Pulmonary artery endothelial cell (primary cell): ENCODE results near the gene ZC3H10. TPM values are rescaled to one million over a fixed set of nuclear protein-coding genes. Genes with fewer than 3 reads are reported as not detected.

Experiments
- DNase-seq: peaks from one replicate; pipeline ENCODE4 v3.0.0-alpha.2; 2011; ENCODE audit warnings: low read depth, low spot score
- total RNA-seq: library from RNA; depleted of rRNA; stranded (reverse); fragments of >200 nt; gene quantifications from 2 replicates; pipeline ENCODE4 v1.2.3, GENCODE V29; 2014

ZC3H10 gene
- total RNA-seq, 1 donor from 2014 or later, result 5.5 TPM

DNA sequence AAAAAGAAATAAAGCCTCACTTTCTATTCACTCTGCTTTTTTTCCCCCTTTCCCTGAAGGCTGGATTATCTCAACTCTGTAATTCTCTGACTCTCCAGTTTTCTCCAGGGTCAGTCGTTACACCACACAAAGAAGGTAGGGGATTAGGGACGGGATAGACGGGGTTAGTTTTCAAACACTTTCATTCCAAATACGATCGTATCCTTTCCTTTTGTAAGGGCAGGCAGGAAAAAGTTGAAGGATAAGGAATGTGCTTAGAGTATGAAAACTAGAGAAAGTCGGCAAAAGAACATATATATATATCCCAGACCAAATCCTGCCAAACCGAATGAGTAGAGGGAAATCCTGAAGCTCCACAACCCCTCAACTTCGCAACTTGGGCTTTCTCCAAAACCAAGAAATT lies 9.4 kb downstream of the ZC3H10 start:
- no peak for DNase-seq

DNA sequence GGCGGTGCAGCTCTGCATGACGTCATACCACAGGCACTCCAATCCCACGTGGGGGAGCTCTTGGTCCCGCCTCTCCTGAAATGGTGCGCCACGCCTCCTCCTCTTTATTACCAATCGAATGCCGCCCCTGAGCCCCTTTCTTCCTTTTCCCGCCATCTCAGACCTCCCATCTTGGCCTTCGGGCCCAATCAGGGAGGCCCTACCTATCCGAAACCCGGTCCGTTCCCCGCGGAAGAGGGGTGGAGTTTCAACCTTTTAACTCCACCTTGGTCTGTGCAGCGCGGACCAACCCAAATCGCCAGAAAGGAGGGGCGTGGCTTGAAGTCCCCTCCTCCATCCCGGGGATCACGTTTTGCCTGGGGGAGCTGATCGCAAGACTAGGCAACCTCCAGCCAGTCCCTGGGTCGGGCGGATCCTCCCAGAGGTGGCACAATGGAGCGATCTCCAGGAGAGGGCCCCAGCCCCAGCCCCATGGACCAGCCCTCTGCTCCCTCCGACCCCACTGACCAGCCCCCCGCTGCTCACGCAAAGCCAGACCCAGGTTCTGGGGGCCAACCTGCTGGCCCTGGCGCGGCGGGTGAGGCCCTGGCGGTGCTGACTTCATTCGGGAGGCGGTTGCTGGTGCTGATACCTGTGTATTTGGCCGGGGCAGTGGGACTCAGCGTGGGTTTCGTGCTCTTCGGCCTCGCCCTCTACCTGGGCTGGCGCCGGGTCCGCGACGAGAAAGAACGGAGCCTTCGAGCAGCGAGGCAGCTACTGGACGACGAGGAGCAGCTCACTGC lies 10.0 kb downstream of the ZC3H10 start, which contains the start of gene ESYT1:
Gene ESYT1 (plus strand): TSS at position 380 of the 782 bp plus-strand sequence. CDS start 53 bp downstream, at position 433.
- DNase-seq, result peak; percentile 99

DNA sequence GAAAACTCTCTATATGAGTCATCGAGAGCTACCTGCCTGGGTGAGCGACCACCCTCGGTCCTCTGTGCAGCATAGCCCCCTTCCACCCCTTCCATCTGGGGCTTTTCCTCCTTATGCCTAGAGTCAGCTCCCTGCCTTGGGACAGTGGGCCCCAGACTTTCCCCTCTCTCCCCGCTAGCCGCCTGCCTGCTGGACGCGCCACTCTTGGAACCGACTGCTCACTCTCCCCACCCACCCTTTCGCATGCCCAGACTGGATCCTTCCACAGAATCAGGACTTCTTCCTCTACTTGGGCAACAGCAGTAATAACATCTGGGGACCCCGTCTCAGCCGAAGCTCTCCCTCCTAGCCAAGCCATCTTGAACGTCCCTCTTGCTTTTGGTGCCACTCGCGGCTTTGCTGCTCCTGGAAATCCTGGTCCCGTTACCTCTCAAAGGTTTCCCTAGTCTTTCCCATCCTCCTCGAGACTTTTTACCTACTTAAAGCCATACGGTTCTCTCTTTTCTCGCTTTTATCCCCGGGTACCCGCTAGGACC lies 10.7 kb downstream of the ZC3H10 start:
- no peak for DNase-seq

DNA sequence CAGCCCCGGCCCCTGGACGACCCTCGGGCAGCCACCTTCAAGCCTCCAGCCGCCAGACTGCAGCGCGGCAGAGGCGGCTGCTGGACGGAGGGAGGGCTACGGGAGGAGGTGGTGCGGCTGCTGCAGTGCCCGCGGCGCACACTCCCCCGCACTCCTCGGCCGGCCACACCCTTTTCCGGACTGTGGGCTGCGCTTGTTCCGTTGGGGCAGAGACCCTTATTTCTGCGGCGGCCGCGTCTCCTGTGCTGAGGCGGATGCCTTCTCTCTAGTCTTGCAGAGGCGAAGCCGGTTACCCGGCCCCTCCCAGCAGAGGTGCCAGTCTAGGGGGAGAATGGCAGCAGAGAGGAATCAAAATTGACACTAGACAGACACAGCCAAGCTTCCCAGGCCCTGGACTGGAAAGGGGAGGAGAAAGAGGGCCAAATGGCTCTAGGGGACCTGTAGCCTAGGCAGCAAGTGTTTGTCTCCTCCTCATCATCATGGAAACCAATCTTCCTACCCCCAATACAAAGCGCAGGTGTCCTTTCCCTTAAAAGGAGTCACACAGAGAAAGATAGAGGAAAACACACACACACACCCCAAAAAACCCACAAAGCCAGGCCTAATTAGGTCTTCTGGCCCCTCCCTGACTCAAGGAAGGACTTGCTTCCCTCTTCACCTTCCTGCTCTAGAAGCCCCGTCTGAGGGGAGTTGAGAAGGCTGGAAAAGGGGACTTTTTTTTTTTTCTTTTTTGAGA lies 11.3 kb downstream of the ZC3H10 start:
- DNase-seq, result no peak

DNA sequence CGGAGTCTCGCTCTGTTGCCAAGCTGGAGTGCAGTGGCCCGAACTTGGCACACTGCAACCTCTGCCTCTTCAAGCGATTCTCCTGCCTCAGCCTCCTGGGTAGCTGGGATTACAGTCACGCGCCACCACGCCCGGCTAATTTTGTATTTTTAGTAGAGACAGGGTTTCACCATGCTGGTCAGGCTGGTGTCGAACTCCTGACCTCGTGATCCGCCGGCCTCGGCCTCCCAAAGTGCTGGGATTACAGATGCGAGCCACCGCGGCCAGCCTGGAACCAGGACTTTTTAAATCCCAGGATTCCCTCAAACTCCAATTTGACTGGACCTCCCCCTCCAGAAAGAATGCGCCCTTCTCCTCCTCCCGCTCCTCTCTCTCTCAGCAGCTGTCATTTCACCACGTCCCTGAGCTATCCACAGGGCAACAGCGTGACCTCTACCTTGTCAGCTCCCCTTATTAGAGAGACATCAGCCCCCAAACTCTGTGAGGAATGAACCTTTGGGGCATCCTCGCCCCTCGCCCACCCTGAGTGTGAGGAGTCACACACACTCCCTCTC lies 12.0 kb downstream of the ZC3H10 start:
- DNase-seq, result no peak

DNA sequence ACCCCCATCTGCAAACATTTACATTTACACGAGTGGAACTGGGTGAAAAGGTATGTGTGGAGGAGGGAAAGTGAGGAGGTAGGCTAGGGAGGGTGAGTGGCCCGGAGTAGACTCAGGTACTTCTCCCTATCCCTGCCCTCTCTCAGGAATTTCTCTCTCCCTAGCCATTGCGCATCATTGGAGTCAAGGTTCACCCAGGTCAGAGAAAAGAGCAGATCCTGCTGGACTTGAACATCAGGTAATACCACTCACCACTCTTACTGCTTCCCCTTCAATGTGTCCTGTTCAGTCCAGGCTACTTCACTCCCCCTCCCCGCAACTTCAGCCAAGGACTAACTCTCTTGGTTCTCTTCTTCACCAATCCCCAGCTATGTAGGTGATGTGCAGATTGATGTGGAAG lies 12.8 kb downstream of the ZC3H10 start:
- no peak for DNase-seq

DNA sequence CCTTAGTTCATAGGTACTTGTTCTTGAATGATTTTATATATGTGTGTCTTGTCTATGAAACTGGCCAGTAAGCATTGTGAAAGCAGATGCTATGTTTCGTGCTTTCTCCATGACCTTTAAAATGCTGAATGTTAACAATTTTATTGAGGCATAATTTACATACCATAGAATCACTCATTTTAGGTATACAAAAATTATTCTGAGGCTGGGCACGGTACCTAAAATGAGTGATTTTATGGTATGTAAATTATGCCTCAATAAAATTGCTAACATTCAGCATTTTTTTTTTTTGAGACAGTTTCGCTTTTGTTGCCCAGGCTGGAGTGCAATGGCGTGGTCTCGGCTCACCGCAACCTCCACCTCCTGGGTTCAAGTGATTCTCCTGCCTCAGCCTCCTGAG lies 16.8 kb downstream of the ZC3H10 start:
- DNase-seq, result no peak

DNA sequence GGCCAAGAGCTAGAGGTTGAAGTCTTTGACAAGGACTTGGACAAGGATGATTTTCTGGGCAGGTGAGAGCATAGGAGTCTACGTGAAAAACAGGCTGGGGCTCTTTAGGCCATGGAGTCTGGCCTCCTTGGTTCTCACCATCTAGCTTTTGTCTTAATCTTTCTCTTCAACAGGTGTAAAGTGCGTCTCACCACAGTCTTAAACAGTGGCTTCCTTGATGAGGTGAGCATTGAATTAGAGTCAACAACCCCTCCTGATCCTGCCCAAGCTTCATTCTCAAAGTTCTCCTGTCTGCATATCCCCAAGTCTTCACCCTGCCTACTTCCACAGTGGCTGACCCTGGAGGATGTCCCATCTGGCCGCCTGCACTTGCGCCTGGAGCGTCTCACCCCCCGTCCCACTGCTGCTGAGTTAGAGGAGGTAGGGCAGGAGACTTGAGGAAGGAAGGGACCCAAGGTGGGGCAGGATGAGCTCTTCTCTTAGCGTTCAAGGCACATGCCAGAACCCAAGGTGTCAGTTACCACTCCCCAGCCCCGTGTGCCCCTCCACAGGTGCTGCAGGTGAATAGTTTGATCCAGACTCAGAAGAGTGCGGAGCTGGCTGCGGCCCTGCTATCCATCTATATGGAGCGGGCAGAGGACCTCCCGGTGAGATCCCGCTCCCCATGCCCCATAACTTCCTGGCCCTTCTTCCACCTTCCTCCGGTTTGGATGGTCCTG lies 19.9 kb downstream of the ZC3H10 start:
- no peak for DNase-seq

DNA sequence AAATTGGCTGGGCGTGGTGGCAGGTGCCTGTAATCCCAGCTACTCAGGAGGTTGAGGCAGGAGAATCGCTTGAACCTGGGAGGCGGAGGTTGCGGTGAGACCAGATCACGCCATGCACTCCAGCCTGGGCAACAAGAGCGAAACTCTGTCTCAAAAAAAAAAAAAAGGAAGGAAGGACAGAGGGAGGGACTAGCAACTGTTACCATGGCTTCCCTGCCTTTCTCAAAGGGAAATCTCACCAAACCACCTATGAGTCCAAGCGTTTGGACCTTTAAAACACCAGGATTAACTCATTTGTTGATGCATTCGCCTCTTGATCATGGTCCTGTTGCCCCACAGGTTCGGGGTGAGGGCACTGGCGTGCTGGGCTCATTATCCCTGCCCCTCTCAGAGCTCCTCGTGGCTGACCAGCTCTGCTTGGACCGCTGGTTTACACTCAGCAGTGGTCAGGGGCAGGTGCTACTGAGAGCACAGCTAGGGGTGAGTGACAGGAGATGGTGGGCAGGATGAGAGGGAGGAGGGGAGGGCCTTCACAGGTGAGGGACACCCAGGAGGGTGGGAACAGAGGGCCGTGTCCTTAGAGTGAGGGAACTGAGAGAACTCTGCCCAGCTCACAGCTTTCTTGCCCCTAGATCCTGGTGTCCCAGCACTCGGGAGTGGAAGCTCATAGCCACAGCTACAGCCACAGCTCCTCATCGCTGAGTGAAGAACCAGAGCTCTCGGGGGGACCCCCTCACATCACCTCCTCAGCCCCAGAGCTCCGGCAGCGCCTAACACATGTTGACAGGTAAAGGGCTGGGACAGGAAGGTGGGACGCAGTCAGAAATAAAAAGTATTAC lies 24.1 kb downstream of the ZC3H10 start:
- DNase-seq, result no peak

DNA sequence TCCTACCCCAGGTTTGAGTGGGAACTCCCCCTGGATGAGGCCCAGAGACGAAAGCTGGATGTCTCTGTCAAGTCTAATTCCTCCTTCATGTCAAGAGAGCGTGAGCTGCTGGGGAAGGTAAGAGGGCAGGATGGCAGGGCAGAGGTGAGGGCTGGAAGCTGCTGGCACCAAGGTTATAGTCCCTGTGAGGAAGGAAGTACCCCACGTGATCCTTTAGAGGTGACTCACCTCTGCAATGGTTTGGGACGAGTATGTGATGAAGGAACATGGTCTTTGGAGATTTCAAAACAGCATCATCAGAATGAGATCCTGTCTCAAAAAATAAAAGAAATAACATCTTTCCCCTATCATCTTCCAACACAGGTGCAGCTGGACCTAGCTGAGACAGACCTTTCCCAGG lies 25.2 kb downstream of the ZC3H10 start:
- no peak for DNase-seq

DNA sequence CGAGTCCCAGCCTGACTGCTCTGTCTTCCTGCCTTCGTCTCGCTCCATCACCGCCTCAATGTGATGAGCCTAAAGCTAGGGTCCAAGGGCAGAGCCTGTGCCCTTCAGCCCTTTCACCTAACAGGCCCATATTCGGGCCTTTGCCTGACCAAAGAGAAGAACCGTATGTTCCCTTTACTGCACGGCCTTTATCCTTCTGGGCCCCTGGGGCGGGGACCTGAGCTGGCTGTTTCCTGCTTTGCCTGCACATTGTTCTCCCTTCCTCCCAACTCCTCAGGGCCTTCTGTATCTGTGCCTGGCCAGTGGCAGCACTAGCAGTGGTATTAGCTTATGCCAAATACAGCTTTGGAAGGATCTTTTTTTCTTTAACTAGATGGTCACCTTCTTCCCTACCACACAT lies 25.8 kb downstream of the ZC3H10 start:
- peak; percentile 30 for DNase-seq

DNA sequence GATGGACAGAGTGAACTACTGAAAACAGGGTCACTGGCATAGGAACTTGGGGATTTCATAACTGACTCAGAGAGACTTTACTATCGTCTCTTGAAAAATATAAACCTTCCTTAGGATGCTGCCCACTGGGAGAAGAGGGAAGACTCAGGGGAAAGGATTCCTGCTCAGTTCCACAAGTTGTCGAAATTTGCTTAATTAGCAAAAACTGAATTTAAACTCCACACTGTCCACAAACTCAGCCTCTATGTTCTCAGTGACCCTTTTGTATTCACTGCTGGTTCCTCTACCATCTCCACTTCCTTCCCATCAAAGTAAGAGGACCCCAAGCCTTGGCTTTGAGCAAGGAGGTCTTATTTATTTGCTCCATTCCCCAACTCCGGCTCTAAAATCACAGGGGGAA lies 27.2 kb downstream of the ZC3H10 start:
- no peak for DNase-seq

DNA sequence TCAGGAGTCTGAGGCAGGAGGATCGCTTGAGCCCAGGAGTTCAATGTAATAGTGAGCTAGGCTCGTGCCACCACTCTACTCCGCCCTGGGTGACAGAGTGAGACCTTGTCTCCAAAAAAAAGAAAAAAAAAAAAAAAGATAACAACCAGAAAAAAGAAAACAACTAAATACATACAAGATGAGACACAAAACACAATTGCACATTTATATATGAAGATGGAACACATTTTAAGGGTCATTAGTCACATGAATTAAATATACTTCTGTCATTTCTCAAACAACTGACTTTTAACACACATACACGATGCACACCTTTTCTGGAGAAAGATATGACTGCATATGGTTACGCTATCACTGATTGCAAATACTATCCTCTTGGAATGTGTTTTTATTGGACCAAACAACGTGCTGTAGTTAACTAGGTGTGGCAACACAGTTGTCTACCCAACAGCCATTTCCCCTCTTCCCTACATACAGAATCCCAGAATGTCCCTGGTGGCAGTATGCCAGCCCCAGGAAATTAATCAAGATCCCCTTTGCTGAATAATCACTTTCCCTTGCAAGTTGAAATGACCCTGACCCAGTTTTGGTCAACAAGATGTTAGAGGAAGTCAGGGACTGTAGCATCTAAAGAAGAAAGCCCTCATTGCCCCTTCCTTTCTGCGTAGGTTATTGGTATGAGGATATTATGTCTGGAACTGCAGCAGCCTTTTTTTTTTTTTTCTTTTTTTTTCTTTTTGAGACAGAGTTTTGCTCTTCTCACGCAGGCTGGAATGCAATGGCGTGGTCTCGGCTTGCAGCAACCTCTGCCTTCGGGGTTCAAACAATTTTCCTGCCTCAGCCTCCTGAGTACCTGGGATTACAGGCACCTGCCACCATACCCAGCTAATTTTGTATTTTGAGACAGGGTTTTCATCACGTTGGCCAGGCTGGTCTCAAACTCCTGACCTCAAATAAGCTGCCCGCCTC lies 28.7 kb downstream of the ZC3H10 start:
- no peak for DNase-seq

DNA sequence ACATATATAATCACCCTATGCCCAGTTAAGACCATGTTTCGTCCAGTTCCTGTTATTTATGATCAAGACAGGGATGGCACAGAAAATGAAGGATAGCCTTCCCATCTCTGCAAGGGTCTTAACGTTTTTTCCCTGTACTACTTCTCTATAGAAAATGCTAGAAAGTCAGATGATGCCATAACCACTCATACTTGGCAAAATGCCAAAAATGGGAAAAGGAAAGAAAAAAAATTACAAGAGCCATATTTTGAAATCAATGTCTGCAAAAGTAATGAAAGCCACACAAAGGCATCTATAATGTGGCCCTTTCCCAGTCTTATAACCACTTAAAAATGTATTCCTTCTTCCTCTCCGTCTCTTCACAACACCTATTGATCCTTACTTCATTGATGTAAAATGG lies 32.5 kb downstream of the ZC3H10 start:
- DNase-seq, result no peak

DNA sequence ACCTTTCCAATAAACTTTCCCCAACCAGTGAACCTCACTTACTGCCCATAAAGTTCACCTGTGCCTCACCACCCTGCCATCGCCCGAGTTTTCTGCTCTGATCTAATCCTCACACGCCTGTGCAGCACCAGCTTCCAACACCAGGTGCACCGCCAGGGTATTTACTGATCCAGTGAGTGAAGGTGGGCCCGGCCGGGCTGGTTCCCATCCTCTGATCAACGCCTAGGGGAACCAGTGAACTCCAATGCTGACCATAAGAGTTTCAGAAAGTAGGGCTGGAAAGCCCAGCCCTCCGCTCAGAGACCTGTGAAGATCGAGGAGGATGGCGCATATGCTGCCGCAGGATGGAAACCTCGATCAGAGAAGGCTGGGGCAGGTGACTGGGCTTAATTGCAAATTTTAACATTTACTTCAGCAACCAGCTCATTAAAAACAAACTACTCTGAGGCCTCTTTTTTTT lies 33.6 kb downstream of the ZC3H10 start:
- no peak for DNase-seq

DNA sequence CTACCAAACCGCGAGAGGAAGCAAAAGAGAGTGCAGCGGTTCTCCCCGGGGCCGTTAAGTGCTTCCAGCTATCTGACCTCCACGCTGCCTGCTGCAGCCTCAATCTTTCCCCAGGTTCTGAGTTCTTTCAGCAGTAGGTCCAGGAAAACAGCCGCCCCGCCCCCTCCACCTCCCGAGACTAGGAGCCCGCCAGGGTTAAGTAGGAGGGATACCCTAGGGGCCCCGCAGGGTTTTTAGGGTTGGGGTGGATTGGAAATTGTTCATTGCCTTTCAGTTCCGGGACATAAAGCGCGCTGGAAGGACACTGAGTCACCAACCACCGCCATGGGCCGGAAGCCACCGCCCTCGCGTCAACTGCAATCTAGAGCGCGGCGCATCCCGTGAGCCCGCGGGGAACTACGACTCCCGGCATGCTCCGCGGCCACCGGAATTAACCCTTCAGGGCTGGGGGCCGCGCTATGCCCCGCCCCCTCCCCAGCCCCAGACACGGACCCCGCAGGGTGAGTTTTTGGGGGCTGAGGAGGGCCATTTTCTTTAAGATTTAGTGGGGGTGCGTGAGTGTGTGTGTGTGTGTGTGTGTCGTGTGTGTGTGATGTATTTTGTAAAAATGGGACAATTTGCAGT lies 34.2 kb downstream of the ZC3H10 start, which contains the start of gene MYL6B:
Gene MYL6B (plus strand): TSS at position 456 of the 624 bp plus-strand sequence. CDS start 1,332 bp downstream, outside the sequence.
- peak; percentile 64 for DNase-seq

DNA sequence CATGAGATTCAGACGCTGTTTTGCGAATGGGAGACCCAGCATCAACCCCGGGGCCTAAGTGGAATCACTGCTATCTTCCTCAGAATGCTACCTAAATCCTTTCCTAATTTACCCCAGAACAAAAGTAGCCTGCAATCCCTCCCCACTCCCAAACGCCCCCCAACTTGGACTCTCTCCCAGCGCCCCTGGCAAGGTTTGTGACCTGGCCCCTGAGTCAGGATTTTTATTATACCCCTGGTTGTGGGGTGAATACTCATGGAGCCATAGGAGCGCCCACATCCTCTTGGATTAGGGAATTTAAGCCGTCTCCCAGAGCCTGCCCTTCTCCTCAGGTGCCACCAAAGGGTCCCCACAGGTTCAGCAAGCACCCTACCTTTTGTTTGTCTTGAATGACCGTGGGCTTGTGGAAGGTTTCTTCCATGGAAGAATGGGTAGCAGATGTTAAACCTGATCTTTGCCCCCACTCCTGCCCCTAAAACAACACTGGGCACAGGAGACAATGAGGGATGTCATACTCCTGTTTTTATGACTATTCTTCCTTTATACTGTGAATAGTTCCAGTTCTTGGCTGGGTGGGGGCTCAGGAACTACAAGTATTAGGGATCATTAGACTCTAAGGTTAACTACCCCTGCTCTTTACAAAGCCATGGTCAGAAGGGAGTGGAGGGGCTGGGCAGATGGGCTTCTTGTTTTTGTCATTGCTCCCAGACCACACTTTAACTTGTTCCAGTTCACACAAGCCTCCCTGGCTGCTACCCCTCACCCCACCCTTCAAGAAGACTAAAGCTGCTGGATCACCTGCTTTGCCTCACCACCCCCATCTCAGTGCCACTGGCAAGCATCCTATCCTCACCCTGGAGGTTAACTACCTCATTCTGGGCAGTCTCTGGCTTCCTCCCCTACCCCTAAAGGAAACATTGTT lies 35.0 kb downstream of the ZC3H10 start:
- DNase-seq, result no peak

DNA sequence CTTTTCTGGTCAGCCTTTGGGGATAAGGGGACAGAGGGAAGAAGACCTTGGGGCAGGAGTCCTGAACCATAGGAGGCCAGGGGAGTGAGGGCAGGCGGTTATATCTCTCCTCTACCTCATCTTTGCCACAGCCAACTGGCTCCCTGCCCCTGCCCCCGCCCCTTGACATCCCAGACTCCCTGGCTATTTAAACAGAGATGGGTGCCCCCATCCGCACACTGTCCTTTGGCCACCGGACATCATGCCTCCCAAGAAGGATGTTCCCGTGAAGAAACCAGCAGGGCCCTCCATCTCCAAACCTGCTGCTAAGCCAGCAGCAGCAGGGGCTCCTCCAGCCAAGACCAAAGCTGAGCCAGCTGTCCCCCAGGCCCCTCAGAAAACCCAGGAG lies 35.6 kb downstream of the ZC3H10 start:
- DNase-seq, result no peak
